ENCODE results near the gene ELOVL5.

ELOVL5 gene

DNA sequence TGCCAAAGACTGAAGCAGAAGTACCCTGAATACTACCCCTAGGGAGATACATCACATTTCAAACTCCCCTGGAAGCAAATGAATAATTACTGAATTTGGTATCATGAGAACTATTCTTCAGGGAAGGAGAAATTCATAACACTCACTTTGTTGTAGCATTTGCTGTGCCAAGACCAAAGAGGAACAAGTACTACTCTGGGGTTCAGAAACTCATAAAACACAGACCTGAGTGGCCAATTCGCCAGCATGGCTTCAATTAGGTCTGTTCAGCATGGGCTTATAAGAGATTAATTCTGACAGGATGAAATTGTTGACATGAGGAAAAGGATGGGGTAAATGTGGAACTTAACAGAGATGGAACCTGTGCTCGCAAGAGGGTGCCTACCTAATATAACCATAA is 6.5 kb downstream of the ELOVL5 start:
- H3K36me3 ChIP-seq, result peaks cover 0 to 2% (median 0%) of the 10 kb centered on the region in 3 donors
- peaks cover 0 to 27% (median 17%) of the 10 kb centered on the region in 4 donors for H3K4me1 ChIP-seq
- no peaks in the 10 kb centered on the region for H3K27me3 ChIP-seq
- no peak overlapping the region for H3K4me3 ChIP-seq
- intact Hi-C loops (cut with DNase I; ENCODE audit: low total_unique reads), result no loop called here
- TF ChIP-seq, protein P1, sequence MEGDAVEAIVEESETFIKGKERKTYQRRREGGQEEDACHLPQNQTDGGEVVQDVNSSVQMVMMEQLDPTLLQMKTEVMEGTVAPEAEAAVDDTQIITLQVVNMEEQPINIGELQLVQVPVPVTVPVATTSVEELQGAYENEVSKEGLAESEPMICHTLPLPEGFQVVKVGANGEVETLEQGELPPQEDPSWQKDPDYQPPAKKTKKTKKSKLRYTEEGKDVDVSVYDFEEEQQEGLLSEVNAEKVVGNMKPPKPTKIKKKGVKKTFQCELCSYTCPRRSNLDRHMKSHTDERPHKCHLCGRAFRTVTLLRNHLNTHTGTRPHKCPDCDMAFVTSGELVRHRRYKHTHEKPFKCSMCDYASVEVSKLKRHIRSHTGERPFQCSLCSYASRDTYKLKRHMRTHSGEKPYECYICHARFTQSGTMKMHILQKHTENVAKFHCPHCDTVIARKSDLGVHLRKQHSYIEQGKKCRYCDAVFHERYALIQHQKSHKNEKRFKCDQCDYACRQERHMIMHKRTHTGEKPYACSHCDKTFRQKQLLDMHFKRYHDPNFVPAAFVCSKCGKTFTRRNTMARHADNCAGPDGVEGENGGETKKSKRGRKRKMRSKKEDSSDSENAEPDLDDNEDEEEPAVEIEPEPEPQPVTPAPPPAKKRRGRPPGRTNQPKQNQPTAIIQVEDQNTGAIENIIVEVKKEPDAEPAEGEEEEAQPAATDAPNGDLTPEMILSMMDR (IDR thresholded peaks at IDR 0.05), result no peak
- DNase-seq, result no peak
- no peak overlapping the region for H3K27ac ChIP-seq
- no peaks in the 10 kb centered on the region for H3K9me3 ChIP-seq

DNA sequence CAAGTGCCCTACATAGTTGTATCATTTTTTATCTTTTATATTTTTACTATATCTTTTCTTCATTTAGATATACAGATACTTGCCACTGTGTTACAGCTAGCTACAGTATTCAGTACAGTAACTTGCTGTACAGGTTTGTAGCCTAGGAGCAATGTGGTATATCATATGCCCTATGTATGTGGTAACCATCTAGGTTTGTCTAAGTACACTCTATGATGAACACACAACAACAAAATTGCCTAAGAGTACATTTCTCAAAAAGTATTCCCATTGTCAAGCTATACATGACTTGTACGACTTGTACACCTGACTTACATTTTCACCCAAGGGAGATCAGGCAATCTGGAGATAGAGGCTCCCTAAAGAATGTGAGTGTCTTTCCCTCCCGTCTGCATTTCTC is 8.2 kb downstream of the ELOVL5 start:
- Histone ChIP-seq H3K4me1 (peaks cover 0 to 19% (median 8%) of the 10 kb centered on the region in 4 donors), H3K9me3 (no peaks in the 10 kb centered on the region), H3K36me3 (peaks cover 0 to 3% (median 0%) of the 10 kb centered on the region in 3 donors), H3K27ac (no peak overlapping the region), H3K4me3 (no peak overlapping the region), H3K27me3 (no peaks in the 10 kb centered on the region)
- DNase-seq, result no peak
- TF ChIP-seq, protein P1 (IDR thresholded peaks at IDR 0.05), result no peak
- intact Hi-C loops (cut with DNase I; ENCODE audit: low total_unique reads), result no loop called here

DNA sequence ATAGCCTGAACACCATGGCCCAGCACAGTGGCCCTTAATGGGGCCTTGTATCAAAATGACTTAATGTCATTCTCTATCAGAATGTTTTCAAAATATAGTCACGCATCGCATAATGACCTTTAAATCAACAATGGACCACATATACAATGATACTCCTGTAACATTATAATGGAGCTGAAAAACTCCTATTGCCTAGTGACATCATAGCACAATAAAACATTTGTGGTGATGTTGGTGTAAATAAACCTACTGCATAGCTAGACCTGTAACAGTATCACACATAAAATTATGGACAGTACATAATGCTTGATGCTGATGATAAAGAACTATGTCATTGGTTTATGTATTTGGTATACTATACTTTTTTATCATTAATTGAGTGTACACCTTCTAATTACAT is 9.3 kb downstream of the ELOVL5 start:
- Histone ChIP-seq H3K4me3 (no peak overlapping the region), H3K9me3 (no peaks in the 10 kb centered on the region), H3K4me1 (peaks cover 0 to 19% (median 7%) of the 10 kb centered on the region in 4 donors), H3K27ac (no peak overlapping the region), H3K36me3 (peaks cover 0 to 3% (median 0%) of the 10 kb centered on the region in 3 donors), H3K27me3 (no peaks in the 10 kb centered on the region)
- no peak for DNase-seq
- intact Hi-C loops (cut with DNase I; ENCODE audit: low total_unique reads), result no loop called here
- TF ChIP-seq, protein P1 (IDR thresholded peaks at IDR 0.05), result no peak

DNA sequence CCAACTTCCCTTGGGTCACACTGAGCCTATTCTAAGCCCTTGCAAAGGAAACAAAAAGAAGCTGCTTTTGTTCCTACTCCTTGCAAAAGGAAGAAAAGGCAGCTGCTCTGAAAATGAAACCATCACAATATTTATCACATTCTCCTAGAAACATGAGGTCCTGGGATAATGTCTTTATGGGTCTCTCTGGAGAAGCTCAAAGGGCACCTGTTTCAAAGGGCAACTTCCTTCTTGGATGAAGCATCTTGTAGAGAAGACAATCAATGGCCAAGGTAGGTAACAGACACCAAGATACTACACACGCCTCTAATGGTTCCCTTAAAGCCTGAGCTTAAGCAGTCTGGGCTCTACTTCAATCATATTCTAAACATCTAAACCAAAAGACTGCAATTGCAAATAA is 10.4 kb downstream of the ELOVL5 start:
- no peak overlapping the region for H3K27ac ChIP-seq
- H3K4me1 ChIP-seq, result peaks cover 0 to 19% (median 5%) of the 10 kb centered on the region in 4 donors
- no peak overlapping the region for H3K4me3 ChIP-seq
- no peaks in the 10 kb centered on the region for H3K27me3 ChIP-seq
- H3K9me3 ChIP-seq, result no peaks in the 10 kb centered on the region
- intact Hi-C loops (cut with DNase I; ENCODE audit: low total_unique reads), result no loop called here
- DNase-seq, result no peak
- H3K36me3 ChIP-seq, result peaks cover 0 to 3% (median 0%) of the 10 kb centered on the region in 3 donors
- TF ChIP-seq, protein P1 (IDR thresholded peaks at IDR 0.05), result no peak

DNA sequence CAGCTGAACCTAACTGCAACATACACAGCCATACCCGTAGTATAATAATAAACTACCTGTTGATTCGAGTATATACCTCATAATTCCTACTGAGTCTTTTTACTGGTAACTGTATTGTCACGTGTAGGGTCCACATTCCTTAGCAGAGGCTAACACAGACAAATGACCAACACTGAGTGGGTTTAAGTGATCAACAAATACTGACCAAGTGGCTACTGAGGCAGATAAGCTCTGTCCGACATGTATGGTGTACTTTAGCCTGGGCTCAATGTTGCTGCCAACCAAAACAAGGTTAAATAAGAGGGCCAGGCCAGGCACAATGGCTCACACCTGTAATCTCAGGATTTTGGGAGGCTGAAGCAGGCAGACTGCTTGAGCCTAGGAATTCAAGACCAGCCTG is 12.7 kb downstream of the ELOVL5 start:
- TF ChIP-seq, protein P1 (IDR thresholded peaks at IDR 0.05), result no peak
- Histone ChIP-seq H3K4me1 (peaks cover 0 to 6% (median 0%) of the 10 kb centered on the region in 4 donors), H3K27ac (no peak overlapping the region), H3K4me3 (no peak overlapping the region), H3K27me3 (no peaks in the 10 kb centered on the region), H3K36me3 (peaks cover 0 to 3% (median 0%) of the 10 kb centered on the region in 3 donors), H3K9me3 (no peaks in the 10 kb centered on the region)
- intact Hi-C loops (cut with DNase I; ENCODE audit: low total_unique reads), result no loop called here
- no peak for DNase-seq

Measured in tibial artery (tissue), 4 donors.